Activated naive CD4-positive, alpha-beta T cell treated with anti-CD3 and anti-CD28 coated beads for 36 hours (primary cell): ENCODE measurements around the gene CAPNS2. TPM values are rescaled to one million over a fixed set of nuclear protein-coding genes. Genes with fewer than 3 reads are reported as not detected.

ENCODE experiments used
- CTCF ChIA-PET: fragments of 350-600 bp; sonication (Branson Sonifier 250); formaldehyde crosslinking; loops from one replicate; lab custom pipeline; 2021; ENCODE audit warnings: antibody characterized with exemption; lab: Charles Lee
- DNase-seq: peaks from one replicate; pipeline ENCODE4 v3.0.0-alpha.2; 2020
- H3K27ac Mint-ChIP-seq: one replicate; pipeline ENCODE4 v1.8.0; 2021; ENCODE audit warnings: mild to moderate bottlenecking, mixed read lengths
- H3K27me3 Mint-ChIP-seq: one replicate; pipeline ENCODE4 v1.8.0; 2021; ENCODE audit warnings: low read depth, mixed read lengths
- H3K36me3 Mint-ChIP-seq: one replicate; pipeline ENCODE4 v1.8.0; 2021; ENCODE audit warnings: low read depth, mixed read lengths
- H3K4me1 Mint-ChIP-seq: one replicate; pipeline ENCODE4 v1.8.0; 2021; ENCODE audit warnings: low read depth, mixed read lengths
- H3K4me3 Mint-ChIP-seq: one replicate; pipeline ENCODE4 v1.8.0; 2021; ENCODE audit warnings: mild to moderate bottlenecking, moderate library complexity, mixed read lengths
- H3K9me3 Mint-ChIP-seq: one replicate; pipeline ENCODE4 v1.8.0; 2021; ENCODE audit warnings: mixed read lengths
- intact Hi-C: fragments of 100-400 bp; cut with micrococcal nuclease; formaldehyde crosslinking; loops from one replicate; pipeline ENCODE4 v1.15.1; 2023
- total RNA-seq, 2 experiments: library from RNA; stranded (reverse); gene quantifications; one replicate each; pipeline ENCODE4 v1.2.3, GENCODE V29; 2021

Gene CAPNS2
- not detected for total RNA-seq

- CTCF ChIA-PET = interaction anchor here (0.5 kb wide), 1 partner anchor 19 kb away, joined by 4 read pairs; no protein-coding TSS in a partner anchor
- Mint-ChIP-seq H3K4me1 (no peaks in the 10 kb centered on the region), H3K4me3 (no peak within 1 kb of the TSS), H3K36me3 (no peaks in the 10 kb centered on the region), H3K9me3 (no peaks in the 10 kb centered on the region), H3K27me3 (peaks cover 16% of the 10 kb centered on the region), H3K27ac (no peak within 1 kb of the TSS)
- DNase-seq = no peak
- intact Hi-C loops = no loop called here
Observed at GRCh38 chr16:55566432-55567175, at the start of gene CAPNS2. TSS of gene CAPNS2 (plus strand) at chr16:55566684. CDS start at chr16:55566757, 73 bp downstream.

GRCh38 chr16:55521792-55522191 is 44.7 kb upstream of the CAPNS2 start:
- CTCF ChIA-PET = interaction anchor here (1.5 kb wide), 1 partner anchor 57 kb away, joined by 3 read pairs; no protein-coding TSS in a partner anchor
- Mint-ChIP-seq H3K27ac (no peak overlapping the region), H3K36me3 (no peaks in the 10 kb centered on the region), H3K27me3 (no peaks in the 10 kb centered on the region), H3K9me3 (peaks cover 10% of the 10 kb centered on the region), H3K4me3 (no peak overlapping the region), H3K4me1 (no peaks in the 10 kb centered on the region)
- no peak for DNase-seq
- intact Hi-C loops = no loop called here

GRCh38 chr16:55526441-55526840 is 40.0 kb upstream of the CAPNS2 start:
- no peaks in the 10 kb centered on the region for H3K36me3 Mint-ChIP-seq
- H3K27me3 Mint-ChIP-seq = peaks cover 2% of the 10 kb centered on the region
- CTCF ChIA-PET = no interaction called here
- no peak overlapping the region for H3K27ac Mint-ChIP-seq
- no peak overlapping the region for H3K4me3 Mint-ChIP-seq
- H3K9me3 Mint-ChIP-seq = peaks cover 8% of the 10 kb centered on the region
- H3K4me1 Mint-ChIP-seq = no peaks in the 10 kb centered on the region
- intact Hi-C loops = no loop called here
- no peak for DNase-seq

- no peaks in the 10 kb centered on the region for H3K36me3 Mint-ChIP-seq
- intact Hi-C loops = no loop called here
- no peak overlapping the region for H3K4me3 Mint-ChIP-seq
- H3K27me3 Mint-ChIP-seq = peaks cover 2% of the 10 kb centered on the region
- no peaks in the 10 kb centered on the region for H3K9me3 Mint-ChIP-seq
- H3K27ac Mint-ChIP-seq = no peak overlapping the region
- no peak for DNase-seq
- CTCF ChIA-PET = interaction anchor here (0.6 to 0.9 kb wide), 4 partner anchors 11 to 35 kb away, joined by 3 to 4 read pairs (median 4); no protein-coding TSS in a partner anchor
- H3K4me1 Mint-ChIP-seq = no peaks in the 10 kb centered on the region
Observed at GRCh38 chr16:55527885-55528284, 38.6 kb upstream of the CAPNS2 start.

GRCh38 chr16:55529018-55529417 is 37.5 kb upstream of the CAPNS2 start:
- H3K4me1 Mint-ChIP-seq = no peaks in the 10 kb centered on the region
- no peaks in the 10 kb centered on the region for H3K36me3 Mint-ChIP-seq
- intact Hi-C loops = no loop called here
- CTCF ChIA-PET = no interaction called here
- H3K27ac Mint-ChIP-seq = no peak overlapping the region
- no peaks in the 10 kb centered on the region for H3K9me3 Mint-ChIP-seq
- peaks cover 2% of the 10 kb centered on the region for H3K27me3 Mint-ChIP-seq
- no peak overlapping the region for H3K4me3 Mint-ChIP-seq
- DNase-seq = no peak

- CTCF ChIA-PET = interaction anchor here (0.5 kb wide), 1 partner anchor 888 kb away, joined by 3 read pairs; no protein-coding TSS in a partner anchor
- H3K9me3 Mint-ChIP-seq = no peaks in the 10 kb centered on the region
- H3K27ac Mint-ChIP-seq = no peak overlapping the region
- intact Hi-C loops = no loop called here
- no peaks in the 10 kb centered on the region for H3K36me3 Mint-ChIP-seq
- no peak overlapping the region for H3K4me3 Mint-ChIP-seq
- H3K4me1 Mint-ChIP-seq = no peaks in the 10 kb centered on the region
- peaks cover 5% of the 10 kb centered on the region for H3K27me3 Mint-ChIP-seq
- no peak for DNase-seq
Observed at GRCh38 chr16:55530316-55530856, 36.1 kb upstream of the CAPNS2 start.

GRCh38 chr16:55532227-55532626 is 34.3 kb upstream of the CAPNS2 start:
- Mint-ChIP-seq H3K27me3 (peaks cover 5% of the 10 kb centered on the region), H3K36me3 (no peaks in the 10 kb centered on the region), H3K9me3 (no peaks in the 10 kb centered on the region), H3K27ac (no peak overlapping the region), H3K4me3 (no peak overlapping the region), H3K4me1 (no peaks in the 10 kb centered on the region)
- no peak for DNase-seq
- CTCF ChIA-PET = interaction anchor here (0.5 kb wide), 1 partner anchor 25 kb away, joined by 3 read pairs; no protein-coding TSS in a partner anchor
- intact Hi-C loops = no loop called here

GRCh38 chr16:55534756-55535155 is 31.7 kb upstream of the CAPNS2 start:
- no peak for DNase-seq
- Mint-ChIP-seq H3K27ac (no peak overlapping the region), H3K4me1 (no peaks in the 10 kb centered on the region), H3K4me3 (no peak overlapping the region), H3K27me3 (peaks cover 3% of the 10 kb centered on the region), H3K9me3 (no peaks in the 10 kb centered on the region), H3K36me3 (no peaks in the 10 kb centered on the region)
- intact Hi-C loops = no loop called here
- CTCF ChIA-PET = no interaction called here

GRCh38 chr16:55539049-55539448 is 27.4 kb upstream of the CAPNS2 start:
- Mint-ChIP-seq H3K27me3 (peaks cover 3% of the 10 kb centered on the region), H3K27ac (no peak overlapping the region), H3K4me1 (no peaks in the 10 kb centered on the region), H3K9me3 (no peaks in the 10 kb centered on the region), H3K4me3 (no peak overlapping the region), H3K36me3 (no peaks in the 10 kb centered on the region)
- DNase-seq = no peak
- intact Hi-C loops = no loop called here
- CTCF ChIA-PET = interaction anchor here (0.7 to 1.1 kb wide), 3 partner anchors 11 to 185 kb away, joined by 4 to 5 read pairs (median 4); no protein-coding TSS in a partner anchor

- CTCF ChIA-PET = interaction anchor here (0.7 to 1.1 kb wide), 2 partner anchors 11 to 184 kb away, joined by 4 to 5 read pairs; no protein-coding TSS in a partner anchor
- intact Hi-C loops = no loop called here
- Mint-ChIP-seq H3K4me3 (no peak overlapping the region), H3K27me3 (peaks cover 3% of the 10 kb centered on the region), H3K36me3 (no peaks in the 10 kb centered on the region), H3K4me1 (no peaks in the 10 kb centered on the region), H3K27ac (no peak overlapping the region), H3K9me3 (no peaks in the 10 kb centered on the region)
- DNase-seq = no peak
Observed at GRCh38 chr16:55539488-55539887, 27.0 kb upstream of the CAPNS2 start.

- intact Hi-C loops = no loop called here
- no peaks in the 10 kb centered on the region for H3K36me3 Mint-ChIP-seq
- no peak overlapping the region for H3K4me3 Mint-ChIP-seq
- no peaks in the 10 kb centered on the region for H3K9me3 Mint-ChIP-seq
- no peak for DNase-seq
- no peak overlapping the region for H3K27ac Mint-ChIP-seq
- H3K27me3 Mint-ChIP-seq = no peaks in the 10 kb centered on the region
- CTCF ChIA-PET = interaction anchor here (0.9 kb wide), 1 partner anchor 39 kb away, joined by 3 read pairs; no protein-coding TSS in a partner anchor
- H3K4me1 Mint-ChIP-seq = no peaks in the 10 kb centered on the region
Observed at GRCh38 chr16:55540221-55540620, 26.3 kb upstream of the CAPNS2 start.

- no peaks in the 10 kb centered on the region for H3K9me3 Mint-ChIP-seq
- H3K4me3 Mint-ChIP-seq = no peak overlapping the region
- CTCF ChIA-PET = no interaction called here
- DNase-seq = no peak
- H3K27ac Mint-ChIP-seq = no peak overlapping the region
- no peaks in the 10 kb centered on the region for H3K36me3 Mint-ChIP-seq
- intact Hi-C loops = loop anchor here (1.0 to 2.0 kb wide), 2 partner anchors 77 to 160 kb away; no protein-coding TSS in a partner anchor
- no peaks in the 10 kb centered on the region for H3K4me1 Mint-ChIP-seq
- no peaks in the 10 kb centered on the region for H3K27me3 Mint-ChIP-seq
Observed at GRCh38 chr16:55542459-55543082, 23.9 kb upstream of the CAPNS2 start.
